ENCODE data around the gene EPHB2. TPM values are rescaled to one million over a fixed set of nuclear protein-coding genes. Genes with fewer than 3 reads are reported as not detected.

The EPHB2 gene
- total RNA-seq, 1 donor from 2014 or later = 21.4 TPM

DNA sequence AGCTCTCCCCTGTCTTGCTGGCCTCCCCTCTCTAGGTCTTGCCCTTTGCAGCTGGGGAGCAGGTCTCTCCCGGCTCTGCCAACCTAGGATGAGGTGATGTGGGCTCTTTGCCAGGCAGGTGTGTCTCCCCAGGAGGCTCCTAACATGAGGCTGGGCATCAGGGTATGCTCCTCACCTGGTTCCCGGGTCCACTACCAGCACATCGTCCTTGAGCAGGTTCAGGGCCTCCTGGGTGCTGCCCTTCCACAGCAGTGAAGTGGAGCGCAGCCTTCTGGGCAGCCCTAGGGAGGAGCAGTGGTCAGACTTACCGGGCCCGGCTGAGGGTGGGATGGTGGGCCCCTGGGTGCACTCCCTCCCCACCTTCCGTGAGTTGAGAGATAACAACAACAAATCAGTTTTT lies 244.5 kb downstream of the EPHB2 start:
- no peak for DNase-seq

DNA sequence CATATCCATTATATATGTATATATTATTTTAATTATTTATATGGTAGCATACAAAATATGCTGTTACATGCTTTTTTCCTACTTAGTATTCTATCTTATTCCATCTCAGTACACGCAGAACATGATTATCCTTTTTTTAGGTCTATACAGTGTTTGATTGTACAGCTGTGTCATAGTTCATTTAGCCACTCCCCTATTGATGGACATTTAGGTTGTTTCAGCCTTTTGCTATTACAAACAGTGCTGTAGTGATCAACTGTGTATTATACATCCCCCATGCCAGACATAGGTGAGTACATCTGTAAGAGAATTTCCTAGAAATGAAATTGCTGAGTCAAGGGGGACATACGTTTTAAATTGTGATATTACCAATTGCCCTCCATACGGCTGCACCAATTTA lies 246.4 kb downstream of the EPHB2 start:
- DNase-seq = no peak

DNA sequence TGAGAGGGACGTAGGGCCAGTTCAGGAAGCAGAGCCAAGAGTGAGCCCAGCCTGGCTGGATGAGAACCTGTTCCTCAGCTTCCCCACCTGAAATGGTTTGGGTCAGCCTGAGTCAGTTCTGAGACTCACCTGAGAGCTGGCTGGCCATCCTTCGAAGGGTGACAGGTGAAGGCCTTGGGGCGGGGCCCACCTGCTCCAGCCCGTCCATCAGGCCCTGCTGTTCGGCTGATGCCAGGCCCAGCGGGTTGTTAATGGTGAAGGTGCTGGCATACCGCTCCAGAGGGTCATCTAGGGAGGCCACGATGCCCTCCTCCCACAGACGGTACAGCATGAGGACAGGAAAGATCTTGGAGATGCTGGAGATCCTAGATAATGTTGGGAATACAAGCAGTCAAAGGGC lies 247.9 kb downstream of the EPHB2 start:
- no peak for DNase-seq

DNA sequence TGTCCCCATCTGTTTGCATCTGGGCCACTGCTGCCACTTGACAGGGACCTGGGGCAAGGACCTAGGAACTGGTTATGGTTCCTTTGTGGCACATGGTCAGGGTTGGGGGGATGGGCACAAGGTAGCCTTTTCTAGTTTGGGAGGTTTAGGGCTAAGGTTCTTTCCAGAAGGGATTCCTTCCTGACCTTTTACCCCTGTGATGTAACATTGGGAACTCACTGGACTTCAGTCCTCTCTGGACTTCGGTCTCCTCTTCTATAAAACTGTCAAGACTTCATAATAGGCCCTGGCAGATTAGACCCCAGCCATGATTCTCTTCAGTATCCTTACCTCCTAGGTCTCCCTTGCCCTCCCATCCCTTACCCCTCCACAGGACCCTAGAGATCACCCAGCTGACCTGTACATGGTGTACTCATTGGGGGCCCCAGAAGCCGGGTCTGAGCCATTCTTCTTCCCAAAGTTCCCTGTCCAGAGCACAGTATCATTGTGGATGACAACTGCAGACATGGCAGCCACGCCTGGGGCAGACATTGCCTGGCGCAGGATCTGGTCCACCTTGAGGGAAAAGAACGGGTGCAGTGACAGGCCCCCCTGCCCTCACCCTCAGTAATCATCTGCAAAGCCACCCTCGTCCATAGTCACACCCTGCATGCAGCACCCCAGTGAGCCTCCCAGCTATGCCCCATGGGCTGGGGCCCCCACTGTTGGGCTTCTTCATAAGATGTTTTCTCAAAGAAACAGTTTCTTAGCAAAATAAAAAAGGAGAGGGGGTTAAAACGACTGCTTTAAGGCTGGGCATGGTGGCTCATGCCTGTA lies 249.1 kb downstream of the EPHB2 start:
- no peak for DNase-seq

DNA sequence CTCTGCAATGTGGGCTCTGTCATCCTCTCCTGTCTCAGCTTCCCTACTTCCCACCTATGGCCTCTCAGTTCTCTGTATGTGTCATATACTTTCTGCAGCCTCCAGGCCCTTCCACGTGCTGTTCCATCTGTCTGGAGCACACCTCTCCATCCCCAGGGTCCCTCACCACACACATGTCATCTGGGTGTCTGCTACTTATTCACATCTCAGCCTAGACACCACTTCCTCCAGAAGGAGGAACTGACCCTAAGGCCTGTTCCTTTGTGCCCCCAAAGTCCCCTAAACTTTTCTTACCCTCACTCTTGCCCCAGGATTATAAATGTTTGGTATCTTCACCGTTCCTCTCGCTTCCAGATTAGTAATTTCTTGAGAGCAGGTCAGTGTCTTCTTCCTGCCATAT lies 251.9 kb downstream of the EPHB2 start:
- DNase-seq = no peak

DNA sequence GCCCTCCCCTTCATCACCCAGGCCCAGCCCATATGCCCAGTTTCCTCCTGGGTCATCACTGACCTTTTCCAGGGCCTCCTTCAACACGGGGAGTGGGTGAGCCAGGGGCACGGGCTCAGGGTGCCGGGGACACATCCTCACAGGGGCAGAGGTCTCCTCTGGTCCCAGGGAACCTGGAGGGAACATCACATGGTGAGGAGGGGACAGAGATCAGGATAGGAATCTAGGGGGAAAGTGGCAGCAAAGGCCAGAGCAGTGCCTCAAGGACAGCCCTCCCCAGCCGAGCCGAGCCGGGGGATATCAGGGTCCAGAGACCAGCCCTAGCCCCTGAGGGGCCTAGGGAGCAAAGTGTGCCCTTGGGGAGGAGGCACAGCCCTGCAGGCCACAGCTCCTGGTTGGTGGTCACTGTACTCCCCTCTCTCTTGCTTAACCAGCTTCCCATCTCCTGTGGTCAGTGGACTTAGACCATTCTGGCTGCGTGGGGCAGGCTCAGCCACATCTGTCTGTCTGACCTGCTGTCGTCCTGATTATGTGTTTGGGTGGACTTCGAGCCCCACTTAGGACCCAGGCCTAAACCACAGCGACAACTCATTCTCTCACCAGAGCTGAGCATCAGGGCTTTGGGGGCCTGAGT lies 252.5 kb downstream of the EPHB2 start:
- no peak for DNase-seq

DNA sequence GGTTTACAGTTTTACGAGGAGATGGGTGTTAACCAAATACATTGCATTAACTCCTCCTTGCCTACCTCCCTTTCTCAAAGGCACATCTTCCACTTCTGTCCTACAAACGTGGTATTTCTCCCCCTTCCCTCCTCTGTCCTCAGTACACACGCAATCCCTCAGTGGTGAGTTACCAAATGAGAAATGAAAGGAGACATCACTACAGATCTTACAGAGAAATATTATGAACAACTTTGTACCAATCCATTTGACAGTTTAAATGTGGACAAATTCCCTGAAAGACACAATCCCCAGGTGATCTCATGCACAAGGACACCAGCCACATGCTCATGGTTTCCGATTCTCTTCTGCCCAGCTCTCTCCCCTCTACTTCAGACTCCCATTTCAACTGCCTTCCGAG lies 255.7 kb downstream of the EPHB2 start:
- no peak for DNase-seq

DNA sequence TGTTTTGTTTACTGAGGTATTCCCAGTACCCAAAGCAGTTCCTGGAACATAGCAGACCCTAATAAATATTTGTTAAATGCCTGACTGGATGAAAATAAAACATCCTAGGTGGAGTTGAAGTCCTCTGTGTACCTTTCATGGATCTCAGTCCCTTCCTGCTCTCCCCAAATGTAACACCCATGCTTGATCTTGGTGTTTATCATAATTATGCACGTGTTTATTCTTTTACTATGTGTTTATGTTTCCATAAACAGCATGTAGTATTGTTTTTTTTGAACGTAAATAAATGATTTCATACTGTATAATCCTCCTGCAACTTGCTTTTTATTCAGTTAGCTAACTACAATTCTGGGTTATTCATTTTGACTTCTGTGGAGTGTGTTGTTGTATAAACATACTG lies 257.2 kb downstream of the EPHB2 start:
- DNase-seq = no peak

DNA sequence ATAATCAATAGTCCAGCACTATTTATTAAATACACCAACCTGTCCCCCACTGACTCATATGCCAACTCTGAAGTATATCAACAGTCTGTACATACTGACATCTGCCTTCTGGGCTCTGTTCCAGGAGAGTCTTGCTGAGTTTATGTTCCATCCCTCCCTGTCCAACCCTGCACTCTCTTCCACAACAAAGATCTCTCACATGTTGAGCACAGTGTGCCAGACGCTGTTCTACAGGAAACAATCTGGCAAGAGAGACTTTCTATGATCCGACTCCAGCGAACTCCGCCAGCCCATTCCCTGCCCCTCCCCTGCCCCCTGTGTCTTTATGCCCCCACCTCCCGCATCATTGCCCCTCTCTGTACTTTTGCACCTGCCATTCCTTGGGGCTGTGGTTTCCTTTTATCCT lies 258.7 kb downstream of the EPHB2 start:
- peak; percentile 94 for DNase-seq

DNA sequence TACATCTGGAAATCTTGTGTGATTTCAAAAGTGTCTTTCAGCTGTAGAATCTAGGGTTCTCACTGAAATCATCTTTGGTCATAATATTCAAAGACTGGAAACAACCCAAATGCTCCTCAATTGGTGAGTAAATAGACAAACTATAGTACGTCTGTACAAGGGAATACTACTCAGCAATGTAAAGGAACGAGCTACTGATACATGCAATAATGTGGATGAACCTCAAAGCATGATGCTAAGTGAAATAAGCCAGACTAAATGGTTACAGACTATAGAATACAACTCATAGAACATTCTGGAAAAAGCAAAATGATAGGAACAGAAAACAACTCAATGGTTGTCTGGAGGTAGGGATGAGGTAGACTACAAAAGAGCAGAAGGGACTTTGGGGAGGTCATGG lies 259.5 kb downstream of the EPHB2 start:
- DNase-seq = no peak

Small RNA genes lying within 50 kb of the gene (small RNA-seq; reads per million reads assigned to genes)
- gene MIR4253 (ENCODE audit: low replicate concordance) (not detected), gene MIR4684 (ENCODE audit: low replicate concordance) (not detected)

Other genes starting within 250 kb of the EPHB2 start
- not detected for gene EPHA8, start 147.3 kb upstream of the EPHB2 start, total RNA-seq
- 15.8 TPM for gene C1QA, start 74.2 kb upstream of the EPHB2 start, total RNA-seq
- 20.5 TPM for gene C1QC, start 67.2 kb upstream of the EPHB2 start, total RNA-seq
- 18.5 TPM for gene C1QB, start 57.6 kb upstream of the EPHB2 start, total RNA-seq